GM23248 (cell line): ENCODE data around the gene PRKCE. TPM values are rescaled to one million over a fixed set of nuclear protein-coding genes. Genes with fewer than 3 reads are reported as not detected.

Experiments
- DNase-seq: peaks from one replicate; pipeline ENCODE4 v3.0.0-alpha.2; 2015
- H2AFZ ChIP-seq: fragments of 200-600 bp; sonication (generic); 2 replicates; pipeline ENCODE4 v1.6.1; 2016; ENCODE audit warnings: antibody characterized with exemption
- H3F3A ChIP-seq: fragments of 200-600 bp; sonication (generic); 2 replicates; pipeline ENCODE4 v1.6.1; 2016; ENCODE audit warnings: mild to moderate bottlenecking, antibody characterized with exemption, mixed run types; ENCODE audit not compliant: insufficient read depth
- H3K27ac ChIP-seq: fragments of 200-600 bp; sonication (generic); 2 replicates; pipeline ENCODE4 v1.5.1; 2016; ENCODE audit warnings: mild to moderate bottlenecking
- H3K27me3 ChIP-seq: fragments of 200-600 bp; sonication (generic); replicated peaks from 2 replicates; pipeline ENCODE4 v1.6.1; 2016; ENCODE audit warnings: mild to moderate bottlenecking; ENCODE audit not compliant: insufficient read depth
- H3K36me3 ChIP-seq: fragments of 200-600 bp; sonication (generic); 2 replicates; pipeline ENCODE4 v1.6.1; 2016; ENCODE audit warnings: low read depth, mild to moderate bottlenecking
- H3K4me1 ChIP-seq: fragments of 200-600 bp; sonication (generic); 2 replicates; pipeline ENCODE4 v1.6.1; 2016; ENCODE audit warnings: mild to moderate bottlenecking; ENCODE audit not compliant: insufficient read depth
- H3K4me2 ChIP-seq: fragments of 200-600 bp; sonication (generic); one replicate; pipeline ENCODE4 v1.6.1; 2016; ENCODE audit warnings: mild to moderate bottlenecking; ENCODE audit not compliant: unreplicated experiment
- H3K4me3 ChIP-seq: fragments of 200-600 bp; sonication (generic); 2 replicates; pipeline ENCODE4 v1.5.1; 2016; ENCODE audit warnings: mild to moderate bottlenecking
- H3K79me2 ChIP-seq: fragments of 200-600 bp; sonication (generic); 2 replicates; pipeline ENCODE4 v1.6.1; 2016; ENCODE audit warnings: mild to moderate bottlenecking; ENCODE audit not compliant: insufficient read depth
- H3K9ac ChIP-seq: fragments of 200-600 bp; sonication (generic); 2 replicates; pipeline ENCODE4 v1.6.1; 2016; ENCODE audit warnings: mild to moderate bottlenecking
- H3K9me2 ChIP-seq: fragments of 200-600 bp; sonication (generic); 2 replicates; pipeline ENCODE4 v1.6.1; 2016; ENCODE audit warnings: mixed run types, mild to moderate bottlenecking, moderate library complexity; ENCODE audit not compliant: insufficient read depth
- H3K9me3 ChIP-seq: fragments of 200-600 bp; sonication (generic); one replicate; pipeline ENCODE4 v1.6.1; 2017; ENCODE audit warnings: low read depth
- H4K20me1 ChIP-seq: fragments of 200-600 bp; sonication (generic); 2 replicates; pipeline ENCODE4 v1.6.0; 2016; ENCODE audit not compliant: insufficient read depth
- EZH2 ChIP-seq: fragments of 200-600 bp; sonication (generic); IDR thresholded peaks from 2 replicates; pipeline ENCODE4 v1.6.1; 2018; ENCODE audit warnings: antibody characterized with exemption, mild to moderate bottlenecking; ENCODE audit not compliant: insufficient read depth, poor library complexity, severe bottlenecking
- EZH2phosphoT487 ChIP-seq: fragments of 200-600 bp; sonication (generic); IDR thresholded peaks from 2 replicates; pipeline ENCODE4 v1.6.1; 2018; ENCODE audit warnings: antibody characterized with exemption, moderate library complexity, mild to moderate bottlenecking, low read depth; ENCODE audit not compliant: insufficient read depth
- WGBS, 2 experiments: methylation state at CpG; one replicate each; pipeline ENCODE4 v1.1.6; 2015 to 2017; ENCODE audit warnings: low lambda C conversion rate in 2 of 2, low coverage in 1 of 2; ENCODE audit errors: missing lambda C conversion rate in 2 of 2; 5-methylcytosine and 5-hydroxymethylcytosine counted together
- in situ Hi-C: fragments of 300-500 bp; cut with MboI; formaldehyde crosslinking; loops from 2 replicates; pipeline ENCODE4 v1.15.0; 2020
- polyA plus RNA-seq: library from polyadenylated mRNA; unstranded; fragments of >200 nt; fragmentation: Nextera tagmentation; extraction: Ambion mirVana; gene quantifications from 2 replicates; pipeline ENCODE4 v1.2.1, GENCODE V29; 2016
- total RNA-seq: library from RNA; depleted of rRNA; stranded (reverse); fragments of >200 nt; shearing (Covaris generic); gene quantifications from 2 replicates; pipeline ENCODE4 v1.2.3, GENCODE V29; 2014

The PRKCE gene
- total and polyA plus RNA-seq, 2 experiments from 2014 or later = 5.9 to 7.0 TPM

- Histone ChIP-seq H4K20me1 (no peaks in the 10 kb centered on the region), H3K36me3 (no peaks in the 10 kb centered on the region)
- in situ Hi-C loops = no loop called here
These were observed 496.9 kb downstream of the PRKCE start for GRCh38 chr2:46148369-46148736.

GRCh38 chr2:46150445-46150955 lies 499.0 kb downstream of the PRKCE start:
- Histone ChIP-seq H3K27me3 (no peaks in the 10 kb centered on the region), H3F3A (no peaks in the 10 kb centered on the region), H4K20me1 (no peaks in the 10 kb centered on the region), H3K9me3 (no peaks in the 10 kb centered on the region), H2AFZ (no peak overlapping the region), H3K4me3 (no peak overlapping the region), H3K4me1 (no peaks in the 10 kb centered on the region), H3K9ac (no peak overlapping the region), H3K9me2 (no peaks in the 10 kb centered on the region), H3K4me2 (no peak overlapping the region), H3K79me2 (no peaks in the 10 kb centered on the region), H3K27ac (no peak overlapping the region), H3K36me3 (no peaks in the 10 kb centered on the region)
- TF ChIP-seq EZH2phosphoT487 = no peak
- TF ChIP-seq EZH2 = no peak
- DNase-seq = no peak
- WGBS, 2 experiments = 63 to 71% methylated on average over 3 of the region's 3 CpGs
- in situ Hi-C loops = no loop called here

More at GRCh38 chr2:46148369-46148736, 496.9 kb downstream of the PRKCE start:
- H3K4me1 ChIP-seq = no peaks in the 10 kb centered on the region
- H3F3A ChIP-seq = no peaks in the 10 kb centered on the region
- no peaks in the 10 kb centered on the region for H3K79me2 ChIP-seq
- H3K4me2 ChIP-seq = no peak overlapping the region
- no peak for DNase-seq
- no peak overlapping the region for H3K4me3 ChIP-seq
- H3K9me2 ChIP-seq = no peaks in the 10 kb centered on the region
- no peak for TF ChIP-seq EZH2
- TF ChIP-seq EZH2phosphoT487 = no peak
- H3K9ac ChIP-seq = no peak overlapping the region
- no peak overlapping the region for H3K27ac ChIP-seq
- no peaks in the 10 kb centered on the region for H3K27me3 ChIP-seq
- no peaks in the 10 kb centered on the region for H3K9me3 ChIP-seq
- 98 to 100% methylated on average over 2 of the region's 2 CpGs for WGBS, 2 experiments
- H2AFZ ChIP-seq = no peak overlapping the region

- H3K36me3 ChIP-seq = no peaks in the 10 kb centered on the region
- peak overlapping the region; percentile 5; the same call in 1 of the 2 replicates for H3K27ac ChIP-seq
- no peaks in the 10 kb centered on the region for H3K27me3 ChIP-seq
- H3F3A ChIP-seq = no peaks in the 10 kb centered on the region
- no peaks in the 10 kb centered on the region; the same call in 1 of the 2 replicates for H3K4me1 ChIP-seq
- H3K79me2 ChIP-seq = no peaks in the 10 kb centered on the region
- H3K4me3 ChIP-seq = no peak overlapping the region
- no peaks in the 10 kb centered on the region for H3K9me2 ChIP-seq
- H3K4me2 ChIP-seq = no peak overlapping the region
- TF ChIP-seq EZH2phosphoT487 (no peak), EZH2 (no peak)
- in situ Hi-C loops = no loop called here
- 78 to 94% methylated on average over 4 of the region's 4 CpGs for WGBS, 2 experiments
- H3K9me3 ChIP-seq = no peaks in the 10 kb centered on the region
- DNase-seq = no peak
- no peaks in the 10 kb centered on the region for H4K20me1 ChIP-seq
- H3K9ac ChIP-seq = no peak overlapping the region
- no peak overlapping the region for H2AFZ ChIP-seq
These were observed 500.1 kb downstream of the PRKCE start for GRCh38 chr2:46151577-46151976.

- no peaks in the 10 kb centered on the region for H3F3A ChIP-seq
- WGBS, 2 experiments = 79 to 95% methylated on average over 16 to 23 of the region's 23 CpGs
- no peak overlapping the region for H3K4me2 ChIP-seq
- TF ChIP-seq EZH2phosphoT487 = no peak
- no peak for TF ChIP-seq EZH2
- H3K27me3 ChIP-seq = no peaks in the 10 kb centered on the region
- no peak for DNase-seq
- no peak overlapping the region for H3K4me3 ChIP-seq
- no peaks in the 10 kb centered on the region for H3K79me2 ChIP-seq
- no peak overlapping the region for H3K9ac ChIP-seq
- in situ Hi-C loops = no loop called here
- no peak overlapping the region for H3K27ac ChIP-seq
- no peak overlapping the region for H2AFZ ChIP-seq
- no peaks in the 10 kb centered on the region for H3K9me3 ChIP-seq
- no peaks in the 10 kb centered on the region for H3K9me2 ChIP-seq
- H3K36me3 ChIP-seq = no peaks in the 10 kb centered on the region
- peaks cover 6% of the 10 kb centered on the region; the same call in 1 of the 2 replicates for H3K4me1 ChIP-seq
- H4K20me1 ChIP-seq = no peaks in the 10 kb centered on the region
These were observed 502.7 kb downstream of the PRKCE start for GRCh38 chr2:46153996-46154753.
